ENCODE data around the gene POU2AF3. TPM values are rescaled to one million over a fixed set of nuclear protein-coding genes. Genes with fewer than 3 reads are reported as not detected.

POU2AF3 gene
- total RNA-seq, 1 experiment from 2014 or later = not detected

- RAD21 ChIA-PET (ENCODE audit: low non-redundant PET in 1 of 2, low total read pairs in 2 of 2, uncharacterized antibody in 2 of 2, unreplicated experiment in 2 of 2) = no interaction called here
- intact Hi-C loops (cut with micrococcal nuclease) = no loop called here
- Histone ChIP-seq H3K4me1 (ENCODE audit: control insufficient read depth in 1 of 2, insufficient read depth in 2 of 2, low read length in 2 of 2) (no peaks in the 10 kb centered on the region), H2AFZ (ENCODE audit: low read depth, low read length, poor library complexity, severe bottlenecking) (no peak overlapping the region), H3K79me2 (ENCODE audit: insufficient read depth, low read length) (no peaks in the 10 kb centered on the region), H3K4me3 (replicated peaks in 1 of 2; ENCODE audit: low read depth in 1 of 2, low read length in 2 of 2) (no peak overlapping the region), H3K9me2 (ENCODE audit: insufficient read depth) (no peaks in the 10 kb centered on the region), H3K27me3 (ENCODE audit: insufficient read depth, low read length) (peaks cover 22% of the 10 kb centered on the region), H4K20me1 (ENCODE audit: insufficient read depth) (no peaks in the 10 kb centered on the region), H3K9me3 (ENCODE audit: control insufficient read depth in 1 of 2, insufficient read depth in 1 of 2, low read depth in 1 of 2, low read length in 2 of 2) (no peaks in the 10 kb centered on the region), H3K36me3 (ENCODE audit: control insufficient read depth in 1 of 2, insufficient read depth in 2 of 2, low read length in 2 of 2) (no peaks in the 10 kb centered on the region), H3K9ac (ENCODE audit: low read length) (no peak overlapping the region), H3K4me2 (ENCODE audit: low read length) (no peak overlapping the region), H3K27ac (ENCODE audit: low read depth, low read length) (no peak overlapping the region)
- no TSS peak for BruUV-seq (replicated peaks)
- ATAC-seq (no peak), DNase-seq (ENCODE audit: low read depth, low spot score) (no peak)
- CTCF ChIA-PET = no interaction called here
- TF ChIP-seq EZH2phosphoT487 (IDR thresholded peaks at IDR 0.05; ENCODE audit: borderline replicate concordance) (no peak), ELF1 (IDR thresholded peaks at IDR 0.05; ENCODE audit: borderline replicate concordance, low read depth) (no peak), POLR2AphosphoS5 (IDR thresholded peaks at IDR 0.05; ENCODE audit: low read depth, low read length) (no peak), TCF7L2 (IDR thresholded peaks at IDR 0.05; ENCODE audit: borderline replicate concordance, extremely low read depth, insufficient read depth, insufficient read length) (no peak), FOSL1 (IDR thresholded peaks at IDR 0.05; ENCODE audit: low read depth) (no peak), ZNF274 (IDR thresholded peaks at IDR 0.05; ENCODE audit: low read depth, low read length) (no peak), YY1 (IDR thresholded peaks at IDR 0.05; ENCODE audit: extremely low read depth, insufficient replicate concordance, low read depth, low read length) (no peak), ZBTB33 (IDR thresholded peaks at IDR 0.05; ENCODE audit: extremely low read depth, insufficient replicate concordance, low read length) (no peak), JUND (IDR thresholded peaks at IDR 0.05) (no peak), SRF (IDR thresholded peaks at IDR 0.05; ENCODE audit: low read depth) (no peak), EZH2 (IDR thresholded peaks at IDR 0.05) (no peak), POLR2A (IDR thresholded peaks at IDR 0.05; ENCODE audit: borderline replicate concordance, extremely low read depth, insufficient read depth, insufficient read length) (no peak)
- POLR2A ChIA-PET = no interaction called here
Observed at GRCh38 chr11:111325259-111325658, 26.9 kb downstream of the POU2AF3 start.

All from HCT116 (cell line).